Right forelimb (tissue), 1 donor: ENCODE results near the gene ABCA2.
A peak's percentile ranks its signal among the peaks of the same experiment; 100 is the strongest.
"Not testable (repeated sequence)": the region's sequence is repeated elsewhere in the genome, so short reads cannot be mapped to it uniquely, and the experiment has no call there.

Source experiments
- DNase-seq: peaks from one replicate; pipeline ENCODE4 v3.0.0-alpha.2; 2018

Gene ABCA2

DNA sequence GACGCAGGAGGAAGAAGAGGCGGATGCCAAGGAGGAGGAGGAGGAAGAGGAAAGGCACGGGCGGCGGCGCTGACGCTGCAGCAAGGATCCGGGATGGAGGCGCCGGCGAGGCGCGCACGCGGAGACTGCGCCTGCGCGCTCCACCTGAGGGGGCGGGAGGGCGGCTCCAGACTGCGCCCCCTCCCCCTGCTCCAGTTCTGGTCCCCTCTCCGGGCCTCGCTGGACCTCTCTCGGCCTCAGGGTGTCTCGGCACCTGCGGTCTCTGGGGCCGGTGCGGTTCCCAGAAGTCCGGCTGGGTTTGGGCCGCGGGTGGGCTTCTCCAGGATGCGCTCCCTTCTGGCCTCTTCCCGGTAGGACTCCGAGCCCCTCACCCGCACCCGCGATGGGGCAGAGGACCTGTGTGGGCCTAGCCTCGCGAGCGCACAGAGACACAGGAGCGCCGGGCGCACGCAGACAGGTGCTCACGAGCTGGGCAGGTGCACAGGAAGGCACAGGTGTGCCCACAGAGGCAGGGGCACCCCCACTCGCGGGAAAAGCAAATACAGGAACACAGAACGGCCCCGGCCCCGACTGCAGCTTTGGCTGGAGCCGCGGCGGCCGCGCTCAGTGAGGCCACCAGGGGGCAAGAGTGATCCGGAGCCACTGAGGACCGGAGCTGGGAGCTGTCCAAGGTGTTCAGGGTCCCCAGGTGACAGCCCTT, 18.2 kb upstream of the ABCA2 start, which contains the start of gene NPDC1:
Gene NPDC1, minus strand, starts transcription at position 90 of the 700 bp plus-strand sequence. CDS start 188 bp downstream, outside the sequence.
- DNase-seq = peak; percentile 87

DNA sequence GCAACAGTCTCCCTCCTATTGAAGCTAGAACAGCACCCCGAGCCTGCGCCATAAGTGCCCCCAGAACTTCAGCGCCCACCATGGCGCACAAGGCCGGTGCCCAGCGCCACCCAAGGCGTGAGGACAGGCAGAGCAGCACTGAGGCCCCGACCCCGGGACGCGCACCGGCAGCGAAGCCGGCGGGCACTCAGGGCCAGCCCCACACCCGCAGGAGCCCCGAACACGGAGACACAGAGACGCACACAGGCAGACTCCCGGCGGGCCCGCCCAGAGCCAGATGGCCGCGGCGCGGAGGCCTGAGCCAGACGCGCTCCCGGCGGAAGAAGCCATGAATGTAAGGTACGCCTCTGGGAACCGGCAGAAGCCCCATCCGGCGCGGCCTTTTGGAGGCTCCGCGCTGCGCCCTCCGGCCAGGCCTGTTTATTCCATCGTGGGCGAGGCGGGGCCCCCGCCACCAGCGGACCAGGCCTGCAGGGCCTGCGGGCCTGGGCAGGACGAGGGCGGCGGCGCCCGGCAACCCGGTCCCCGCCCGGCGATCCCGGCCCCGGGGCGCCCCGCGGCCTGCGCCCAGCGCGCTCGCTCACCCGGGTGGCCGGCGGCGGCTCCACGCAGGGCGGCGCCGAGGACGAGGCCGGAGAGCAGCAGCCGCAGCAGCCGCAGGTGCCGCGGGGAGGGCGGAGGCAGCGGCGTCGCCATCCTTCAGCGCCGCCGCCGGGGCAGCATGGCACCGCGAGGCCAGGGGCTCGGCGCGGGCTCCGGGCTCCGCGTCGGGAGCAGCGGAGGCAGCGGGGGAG, 17.5 kb upstream of the ABCA2 start:
- DNase-seq = peak; percentile 75

DNA sequence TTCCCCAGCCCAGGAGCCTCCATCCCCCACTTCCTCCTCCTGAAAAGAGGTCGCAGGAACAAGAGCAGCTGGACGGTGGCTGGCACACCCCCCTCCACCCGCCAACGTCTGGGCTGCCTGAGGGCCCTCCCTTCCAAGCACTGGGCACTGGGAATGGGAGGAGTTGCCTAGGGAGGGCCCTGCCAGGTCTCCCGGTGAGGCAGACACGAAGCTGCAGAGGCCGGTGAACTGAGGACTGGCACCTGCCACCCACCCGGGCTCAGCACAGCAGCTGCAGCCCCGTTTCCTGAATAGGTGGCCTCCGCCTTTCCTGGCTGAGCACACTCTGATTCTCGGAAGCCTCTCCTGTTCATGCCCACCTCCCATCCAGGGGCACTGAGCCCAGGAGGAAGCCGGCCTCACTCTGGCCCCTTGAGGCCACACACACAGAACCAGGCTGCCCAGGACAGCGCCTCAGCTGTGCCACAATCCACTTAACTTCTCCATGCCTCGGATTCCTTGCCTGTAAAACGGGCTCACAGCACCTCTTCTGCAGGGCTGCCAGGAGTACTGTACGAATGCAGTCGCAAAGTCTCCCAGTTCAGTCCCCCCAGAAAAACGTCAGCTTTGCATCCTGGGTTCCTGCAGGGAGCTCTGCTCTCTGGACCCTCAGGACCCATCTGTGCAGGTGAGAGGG, 16.6 kb upstream of the ABCA2 start:
- no peak for DNase-seq

DNA sequence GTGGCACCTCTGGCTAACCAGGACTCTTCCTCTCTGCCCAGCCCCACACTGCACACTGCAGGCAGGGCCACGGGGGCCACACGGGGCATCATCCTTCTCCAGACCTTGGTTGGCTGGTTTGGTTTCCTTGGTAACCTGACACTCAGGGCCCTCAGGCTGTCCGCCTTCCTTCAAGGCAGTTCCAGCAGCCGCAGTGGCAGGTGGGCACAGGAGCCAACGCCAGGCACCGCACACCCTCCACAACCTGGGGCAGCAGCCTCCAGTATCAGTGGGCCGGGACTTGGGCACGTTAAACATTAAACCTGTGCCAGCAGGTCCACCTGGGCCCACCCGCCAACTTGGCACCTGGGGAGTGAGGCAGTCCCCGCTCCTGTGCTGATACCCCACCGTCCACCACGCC, 16.0 kb upstream of the ABCA2 start:
- DNase-seq = no peak

DNA sequence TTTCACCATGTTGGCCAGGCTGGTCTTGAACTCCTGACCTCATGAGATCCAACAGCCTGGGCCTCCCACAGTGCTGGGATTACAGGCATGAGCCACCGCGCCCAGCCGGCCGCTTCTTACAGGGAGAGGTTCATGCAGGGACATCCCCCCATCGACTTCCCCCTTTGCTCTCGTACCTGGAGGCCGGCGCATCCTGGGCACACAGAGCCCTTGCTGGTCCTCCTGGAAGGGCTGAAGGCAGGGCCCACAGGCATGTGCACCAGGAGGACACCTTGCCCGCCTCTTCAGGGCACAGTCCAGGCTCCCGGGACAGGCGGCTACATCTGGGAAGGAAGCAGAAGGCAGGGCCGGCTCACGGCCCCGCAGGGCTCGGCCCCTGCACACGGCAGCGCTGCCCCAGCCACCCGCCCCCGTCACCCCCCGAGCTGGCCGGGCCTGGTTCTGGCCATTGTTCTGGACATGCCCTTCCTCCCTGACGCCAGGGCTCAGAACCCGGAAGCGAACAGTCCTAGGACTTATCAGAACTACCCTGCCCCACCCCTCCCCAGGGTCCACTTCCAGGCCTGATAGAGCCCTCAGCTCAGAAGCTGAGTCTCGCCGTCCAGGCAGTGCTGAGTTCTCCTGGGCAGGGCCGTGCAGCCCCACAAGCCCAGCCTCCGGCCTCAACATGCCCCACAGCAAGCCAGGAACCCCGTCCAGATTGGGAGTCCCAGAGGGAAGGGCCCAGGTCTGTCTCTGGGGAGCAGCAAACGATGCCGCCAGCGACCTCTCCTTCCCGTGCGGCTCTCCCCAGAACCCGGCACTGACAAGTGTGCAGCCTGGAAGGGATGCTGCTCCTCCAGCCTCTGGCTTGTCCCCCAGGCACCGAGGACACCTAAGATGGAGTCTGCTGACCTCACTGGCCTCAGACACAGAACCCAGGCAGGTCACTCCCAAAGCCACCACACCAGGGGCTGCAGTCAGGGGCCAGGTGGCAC, 15.0 kb upstream of the ABCA2 start:
- no peak for DNase-seq

DNA sequence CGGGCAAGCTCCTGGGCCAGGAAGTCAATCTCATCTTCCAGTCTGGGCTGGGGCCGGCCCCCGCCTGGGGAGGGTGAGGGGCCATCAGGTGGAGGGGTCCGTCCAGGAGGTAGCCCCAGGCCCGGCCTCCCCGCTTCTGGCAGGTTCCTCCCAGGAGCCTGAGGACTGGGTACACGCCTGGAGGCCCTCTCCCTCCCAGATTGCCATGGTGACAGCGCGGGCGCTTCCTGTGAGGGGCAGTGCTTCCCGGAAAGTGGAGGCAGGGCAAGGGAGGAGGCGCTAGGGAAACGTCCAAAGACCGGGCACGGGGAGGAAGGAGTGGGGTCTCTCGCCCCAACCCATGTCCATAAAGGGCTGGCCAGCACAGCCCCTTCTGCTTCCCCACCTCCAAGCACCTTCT, 13.1 kb upstream of the ABCA2 start:
- no peak for DNase-seq

DNA sequence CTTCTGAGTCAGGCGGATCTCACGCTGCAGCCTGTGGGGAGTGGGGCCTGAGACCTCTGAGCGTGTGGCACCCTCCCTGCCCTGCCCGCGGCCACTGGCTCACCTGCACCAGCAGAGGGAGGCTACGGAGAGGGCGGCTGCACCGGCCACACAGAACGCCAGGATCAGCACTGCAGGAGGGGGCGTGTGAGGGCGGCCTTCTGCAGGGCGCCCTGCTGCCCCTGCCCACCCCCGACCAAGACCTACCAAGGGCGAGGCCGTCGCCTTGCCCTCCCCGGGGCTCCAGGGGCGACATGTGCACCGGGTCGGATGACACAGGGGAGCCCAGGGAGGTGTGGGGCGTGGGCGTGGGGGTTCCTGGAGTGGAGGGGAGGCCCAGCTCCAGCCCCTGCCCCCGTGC, 12.5 kb upstream of the ABCA2 start:
- no peak for DNase-seq

DNA sequence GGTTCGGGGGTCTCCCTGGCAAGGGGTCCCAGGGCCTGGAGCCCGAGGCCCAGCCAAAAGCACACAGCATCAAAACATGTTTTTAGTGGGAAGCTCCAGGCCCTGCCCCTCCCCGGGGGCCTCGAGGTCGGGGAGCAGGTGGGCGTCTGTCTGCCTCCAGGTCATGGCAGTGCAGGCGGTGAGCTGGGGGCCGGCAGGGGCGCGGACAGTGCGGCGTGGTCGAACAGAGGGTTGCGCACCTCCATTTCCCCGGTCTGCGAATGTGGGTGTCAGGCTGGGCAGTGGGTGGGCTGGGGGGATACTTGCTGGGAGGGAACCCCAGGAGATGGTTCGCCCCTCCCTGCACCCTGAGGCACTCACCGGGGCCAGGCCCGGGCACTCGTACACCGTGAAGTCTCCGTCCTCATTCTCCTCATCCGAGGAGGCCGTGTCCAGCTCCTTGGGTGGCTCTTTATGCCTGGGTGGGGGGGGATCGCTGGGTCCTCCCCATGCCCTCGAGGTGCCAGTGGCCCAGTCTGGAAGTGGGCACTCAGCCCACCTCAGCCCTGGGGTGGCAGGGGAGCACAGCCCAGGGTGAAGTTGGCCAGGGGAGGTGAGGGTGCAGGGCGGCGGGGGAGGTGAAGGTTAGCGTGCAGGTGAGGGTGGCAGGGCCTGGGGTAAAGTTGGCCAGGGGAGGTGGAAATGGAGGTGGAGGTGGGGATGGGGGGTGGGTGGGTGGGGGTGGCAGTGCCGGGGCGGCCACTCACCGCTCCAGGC, 11.8 kb upstream of the ABCA2 start:
- no peak for DNase-seq

DNA sequence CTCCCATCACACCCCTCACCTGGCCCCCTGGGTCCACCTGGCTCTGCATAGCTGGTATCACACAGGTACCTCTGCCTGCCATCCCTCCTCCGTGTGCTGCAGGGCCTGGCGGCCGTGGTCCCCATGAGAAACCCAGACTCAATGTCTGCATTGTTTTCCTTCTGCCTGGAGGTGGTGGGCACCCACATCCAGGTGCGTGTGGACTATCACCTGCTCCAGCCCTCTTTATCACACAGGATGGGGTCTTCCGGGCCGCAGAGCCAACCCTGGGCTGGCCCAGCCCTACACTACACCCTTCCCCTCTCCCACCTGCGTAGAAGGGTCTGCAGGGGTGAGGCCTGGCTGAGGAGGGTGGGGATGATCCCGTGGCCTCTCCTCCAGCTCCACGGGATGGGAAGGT, 10.9 kb upstream of the ABCA2 start:
- no peak for DNase-seq

DNA sequence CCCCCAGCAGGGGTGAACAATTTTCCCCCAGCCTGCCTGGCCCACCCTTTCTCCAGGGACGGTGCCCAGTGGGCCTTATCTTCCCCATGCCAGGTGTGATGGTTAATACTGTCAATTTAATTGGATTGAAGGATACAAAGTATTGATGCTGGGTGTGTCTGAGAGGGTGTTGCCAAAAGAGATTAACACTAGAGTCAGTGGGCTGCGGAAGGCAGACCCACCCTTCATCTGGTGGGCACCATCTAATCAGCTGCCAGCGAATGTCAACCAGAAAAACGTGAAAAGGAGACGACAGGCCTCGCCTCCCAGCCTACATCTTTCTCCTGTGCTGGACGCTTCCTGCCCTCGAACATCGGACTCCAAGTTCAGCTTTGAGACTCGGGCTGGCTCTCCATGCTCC, 9.4 kb upstream of the ABCA2 start:
- no peak for DNase-seq

DNA sequence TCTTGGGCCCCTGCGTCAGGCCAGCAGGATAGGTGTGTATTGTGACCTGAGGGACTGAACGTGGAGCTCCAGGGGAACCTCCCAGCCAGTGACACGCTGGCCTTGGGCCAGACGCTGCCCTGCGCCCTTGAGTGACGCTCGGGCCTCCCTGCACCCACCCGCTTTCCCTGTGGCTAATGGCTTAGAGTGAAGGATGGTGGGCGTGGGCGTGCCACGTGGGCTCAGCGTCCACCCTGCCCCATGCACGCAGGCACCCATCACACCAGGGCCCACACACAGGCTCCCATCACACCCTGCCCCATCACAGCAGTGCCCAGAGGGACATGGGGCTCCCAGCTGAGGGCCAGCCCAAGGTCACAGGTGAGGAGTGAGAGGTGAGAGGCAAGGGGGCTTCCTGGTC, 9.0 kb upstream of the ABCA2 start:
- no peak for DNase-seq

DNA sequence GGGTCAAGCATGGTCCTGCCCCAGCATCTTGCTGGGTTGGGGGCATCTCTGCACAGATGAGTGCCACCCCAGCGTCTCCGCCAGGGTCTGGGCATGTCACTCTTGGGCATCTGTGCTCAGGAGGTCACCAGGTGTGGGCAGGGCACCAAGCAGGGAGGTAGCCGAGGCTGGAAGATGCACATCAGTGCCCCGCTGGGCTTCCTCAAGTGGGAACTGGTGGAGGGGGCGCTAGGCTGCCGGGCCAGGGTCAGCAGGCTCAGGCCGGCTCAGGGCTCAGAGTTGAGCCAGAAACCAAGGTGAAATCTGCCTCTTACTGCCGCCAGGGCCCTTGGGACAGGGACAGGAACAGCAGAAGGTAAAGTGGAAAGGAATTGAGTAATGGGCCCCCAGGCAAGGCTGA, 7.9 kb upstream of the ABCA2 start:
- no peak for DNase-seq

DNA sequence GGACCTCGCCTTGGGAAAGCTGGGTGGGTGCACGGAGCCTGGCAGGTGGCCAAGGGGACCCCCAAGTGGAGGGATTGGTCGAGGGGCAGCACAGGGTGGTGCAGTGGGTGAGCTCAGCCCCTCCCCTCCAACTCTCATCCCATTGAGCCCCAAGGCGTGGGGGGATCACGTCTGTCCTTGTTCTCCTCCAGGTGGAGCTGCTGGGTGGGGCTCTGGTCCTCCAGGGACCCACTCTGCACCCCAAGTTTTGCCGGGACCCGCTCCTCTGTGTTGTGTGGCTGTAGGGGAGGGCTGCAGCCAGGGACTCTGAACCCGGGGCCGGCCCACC, 7.4 kb upstream of the ABCA2 start:
- DNase-seq = no peak

DNA sequence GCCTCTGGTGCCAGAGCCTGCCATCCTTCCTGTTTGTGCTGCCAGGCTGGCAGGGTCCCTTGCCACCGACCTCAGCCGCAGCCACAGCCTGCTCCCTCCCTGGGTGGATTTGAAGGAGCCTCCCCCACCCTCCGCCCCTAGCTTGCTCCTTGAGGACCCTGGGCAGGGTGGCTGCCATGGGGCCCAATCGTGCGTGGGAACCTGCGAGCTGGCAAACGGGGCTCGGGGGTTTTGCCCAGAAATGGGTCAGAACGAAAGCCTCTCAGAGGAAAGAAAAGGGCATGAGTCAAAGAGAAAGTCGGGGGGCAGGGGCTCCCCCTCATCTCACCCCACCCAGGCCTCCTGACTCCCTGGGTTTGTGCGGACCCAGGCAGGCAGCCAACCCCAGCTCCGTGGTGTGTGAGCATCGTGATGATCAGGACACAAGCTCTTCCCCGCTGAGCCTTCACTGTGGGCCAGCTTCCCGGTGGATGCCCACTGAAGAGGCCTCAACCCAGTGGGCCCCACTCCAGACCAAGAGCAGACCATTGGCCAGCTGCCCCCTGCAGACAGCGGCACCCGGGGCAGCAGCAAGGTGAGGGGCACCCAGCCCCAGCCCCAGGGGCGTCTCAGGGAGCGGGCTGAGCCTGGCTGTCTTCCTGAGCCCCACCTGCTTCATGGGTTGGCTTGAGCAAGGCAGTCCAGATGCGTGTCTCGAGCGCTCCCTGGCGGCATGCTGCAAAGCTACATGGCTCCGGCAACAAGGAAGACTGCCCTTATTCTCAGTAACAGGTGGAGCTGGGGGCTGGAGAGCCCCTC, 6.9 kb upstream of the ABCA2 start:
- peak; percentile 91 for DNase-seq

DNA sequence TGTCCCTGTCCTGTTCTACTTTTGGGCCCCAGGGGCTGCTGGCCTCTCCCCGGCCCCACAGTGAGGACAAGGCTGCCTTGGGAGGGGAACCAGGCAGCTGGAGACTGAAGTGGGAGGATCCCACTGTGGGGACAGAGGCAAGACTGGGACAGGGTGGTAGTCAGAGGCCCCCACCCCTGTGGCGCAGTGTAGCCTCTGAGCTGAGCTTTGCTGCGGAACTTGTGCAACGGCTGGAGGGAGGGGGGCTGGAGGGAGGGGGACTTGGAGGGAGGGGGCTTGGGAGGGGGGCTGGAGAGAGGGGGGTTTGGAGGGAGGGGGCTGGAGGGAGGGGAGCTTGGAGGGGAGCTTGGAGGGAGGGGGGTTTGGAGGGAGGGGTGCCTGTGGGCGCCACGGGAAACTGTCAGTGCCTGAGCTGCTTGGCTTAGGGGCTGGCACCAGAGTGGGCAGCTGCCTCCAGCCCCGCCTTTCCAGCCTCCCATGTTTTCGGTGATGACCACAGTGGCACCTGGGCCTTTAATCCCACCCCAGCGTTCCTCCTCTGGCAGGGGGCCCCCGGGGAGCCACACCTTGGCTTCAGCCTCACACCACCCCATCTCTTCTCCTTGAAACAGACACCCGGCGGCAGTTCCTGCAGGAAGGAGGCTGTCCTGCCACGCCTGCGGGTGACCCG, 6.1 kb upstream of the ABCA2 start:
- DNase-seq = no peak

DNA sequence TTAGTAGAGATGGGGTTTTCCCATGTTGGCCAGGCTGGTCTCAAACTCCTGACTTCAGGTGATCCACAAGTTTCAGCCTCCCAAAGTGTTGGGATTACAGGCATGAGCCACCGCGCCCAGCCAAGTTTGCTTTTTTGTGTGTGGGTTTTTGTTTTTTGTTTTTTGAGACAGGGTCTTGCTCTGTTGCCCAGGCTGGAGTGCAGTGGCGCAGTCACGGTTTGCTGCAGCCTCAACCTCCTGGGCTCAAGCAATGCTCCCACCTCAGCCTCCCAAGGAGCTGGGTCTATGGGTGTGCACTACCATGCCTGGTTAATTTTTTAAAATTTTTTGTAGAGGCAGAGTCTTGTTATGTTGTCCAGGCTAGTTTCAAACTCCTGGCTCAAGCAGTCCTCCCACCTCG, 5.4 kb upstream of the ABCA2 start:
- DNase-seq = not testable (repeated sequence)

DNA sequence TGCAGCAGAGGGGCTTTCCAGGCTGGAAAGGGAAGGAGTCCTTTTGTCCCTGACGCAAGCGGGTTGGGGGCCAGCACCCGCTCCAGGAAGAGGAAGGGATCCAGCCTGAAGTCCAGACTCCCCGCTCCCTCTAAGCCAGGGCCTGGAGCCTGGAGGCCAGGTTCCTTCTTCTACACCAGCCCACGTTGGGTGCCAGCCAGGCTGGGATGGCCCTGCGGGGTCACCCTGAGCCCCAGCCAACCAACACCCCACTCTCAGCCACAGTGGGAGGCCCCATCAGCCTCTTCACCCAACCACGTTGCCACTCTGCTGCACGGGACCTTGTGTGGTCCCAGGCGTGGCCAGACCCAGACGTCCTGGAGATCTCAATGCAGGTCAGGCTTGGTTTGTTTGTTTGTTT, 4.8 kb upstream of the ABCA2 start:
- DNase-seq = no peak

DNA sequence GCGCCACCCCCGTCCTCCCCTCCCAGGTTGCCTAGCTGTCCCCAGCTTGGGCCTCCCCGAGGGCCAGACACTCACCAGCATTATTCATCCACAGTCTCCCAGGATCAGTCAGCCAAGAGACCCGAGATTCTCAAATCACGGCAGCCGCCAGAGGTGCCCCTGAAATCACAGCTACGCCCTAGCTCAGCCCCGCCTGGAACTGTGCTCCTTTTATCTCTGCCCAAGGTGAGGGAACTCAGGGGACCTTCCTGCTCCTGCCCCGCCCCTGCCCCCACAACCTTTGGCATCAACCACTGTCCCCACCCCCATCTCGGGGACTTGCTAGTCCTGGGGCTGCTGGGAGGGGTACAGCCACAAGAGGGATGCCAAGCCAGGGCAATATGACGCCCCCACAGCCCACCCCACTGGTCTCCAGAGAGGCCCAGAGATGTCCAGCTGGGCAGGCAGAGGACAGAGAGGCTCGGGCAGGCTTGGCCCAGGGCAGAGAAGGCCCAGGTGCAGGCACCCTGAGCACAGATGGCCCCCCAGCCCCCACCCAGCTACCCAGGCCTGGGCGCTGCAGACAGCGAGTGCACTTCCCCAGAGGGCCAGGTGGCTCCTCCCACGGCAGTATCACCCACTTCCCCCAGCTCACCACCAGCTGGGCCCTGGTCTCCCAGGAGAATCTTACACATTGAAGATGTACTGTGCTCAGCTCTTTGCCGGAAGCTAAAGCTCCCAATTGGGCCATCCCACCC, 4.0 kb upstream of the ABCA2 start, which contains the start of gene FUT7:
Gene FUT7, minus strand, starts transcription at position 185 of the 737 bp plus-strand sequence. Its CDS starts 97 bp downstream, at position 88.
- DNase-seq = no peak
